Retina (tissue), 1 donor: ENCODE results near the gene ZNF281.
"Not testable (repeated sequence)": the region's sequence is repeated elsewhere in the genome, so short reads cannot be mapped to it uniquely, and the experiment has no call there.

Experiments
- DNase-seq: peaks from one replicate; pipeline ENCODE4 v3.0.0-alpha.2; 2016

Gene ZNF281

GRCh38 chr1:200409761-200410565 is at the start of gene ZNF281:
Gene ZNF281 (minus strand): TSS chr1:200410036. CDS start chr1:200409705, 331 bp downstream.
- peak; percentile 95 for DNase-seq

- no peak for DNase-seq
These were observed 48.9 kb upstream of the ZNF281 start for GRCh38 chr1:200458780-200459179.

GRCh38 chr1:200457810-200458209 is 48.0 kb upstream of the ZNF281 start:
- no peak for DNase-seq

- no peak for DNase-seq
These were observed 44.6 kb upstream of the ZNF281 start for GRCh38 chr1:200454425-200454824.

- DNase-seq, result no peak
These were observed 43.7 kb upstream of the ZNF281 start for GRCh38 chr1:200453553-200453905.

GRCh38 chr1:200452850-200453552 is 43.2 kb upstream of the ZNF281 start:
- DNase-seq, result no peak

GRCh38 chr1:200448034-200448762 is 38.4 kb upstream of the ZNF281 start:
- DNase-seq, result no peak

GRCh38 chr1:200445213-200445612 is 35.4 kb upstream of the ZNF281 start:
- no peak for DNase-seq

GRCh38 chr1:200444478-200444877 is 34.6 kb upstream of the ZNF281 start:
- no peak for DNase-seq

GRCh38 chr1:200443860-200444259 is 34.0 kb upstream of the ZNF281 start:
- no peak for DNase-seq

- DNase-seq, result no peak
These were observed 32.8 kb upstream of the ZNF281 start for GRCh38 chr1:200442537-200443156.

GRCh38 chr1:200442023-200442422 is 32.2 kb upstream of the ZNF281 start:
- DNase-seq, result no peak

GRCh38 chr1:200438911-200439310 is 29.1 kb upstream of the ZNF281 start:
- no peak for DNase-seq

GRCh38 chr1:200438413-200438812 is 28.6 kb upstream of the ZNF281 start:
- DNase-seq, result not testable (repeated sequence)

GRCh38 chr1:200437556-200438203 is 27.8 kb upstream of the ZNF281 start:
- DNase-seq, result no peak

GRCh38 chr1:200437088-200437487 is 27.3 kb upstream of the ZNF281 start:
- no peak for DNase-seq

- no peak for DNase-seq
These were observed 26.6 kb upstream of the ZNF281 start for GRCh38 chr1:200436436-200436835.

- no peak for DNase-seq
These were observed 25.5 kb upstream of the ZNF281 start for GRCh38 chr1:200435200-200435780.

- DNase-seq, result no peak
These were observed 23.8 kb upstream of the ZNF281 start for GRCh38 chr1:200433586-200433985.

- DNase-seq, result no peak
These were observed 22.8 kb upstream of the ZNF281 start for GRCh38 chr1:200432586-200432985.

- no peak for DNase-seq
These were observed 19.4 kb upstream of the ZNF281 start for GRCh38 chr1:200429221-200429751.
